Measurements from ENCODE around the gene CAMK2B.

- no peak for TF ChIP-seq CTCF (IDR thresholded peaks at IDR 0.05; ENCODE audit: low read length)
- TF ChIP-seq EZH2phosphoT487 (IDR thresholded peaks at IDR 0.05; ENCODE audit: low read length), result no peak
Observed at GRCh38 chr7:44267178-44267577, 58.2 kb downstream of the CAMK2B start.

Data from MM.1S (cell line).